Measurements from ENCODE around the gene ZNG1F.
"Not testable (repeated sequence)": the region's sequence is repeated elsewhere in the genome, so short reads cannot be mapped to it uniquely, and the experiment has no call there.

ZNG1F gene

GRCh38 chr9:41082358-41082757 lies 106.8 kb downstream of the ZNG1F start:
- DNase-seq = not testable (repeated sequence)

Data from DMS53 (cell line).